Suppressor macrophage treated with lipopolysaccharide for 1 hour (primary cell): ENCODE results near the gene RGS9BP.
"Not testable (repeated sequence)": the region's sequence is repeated elsewhere in the genome, so short reads cannot be mapped to it uniquely, and the experiment has no call there.

Experiments used
- DNase-seq, 3 donors: peaks; one replicate each; pipeline ENCODE4 v3.0.0-alpha.2; 2020 to 2022

The RGS9BP gene

DNA sequence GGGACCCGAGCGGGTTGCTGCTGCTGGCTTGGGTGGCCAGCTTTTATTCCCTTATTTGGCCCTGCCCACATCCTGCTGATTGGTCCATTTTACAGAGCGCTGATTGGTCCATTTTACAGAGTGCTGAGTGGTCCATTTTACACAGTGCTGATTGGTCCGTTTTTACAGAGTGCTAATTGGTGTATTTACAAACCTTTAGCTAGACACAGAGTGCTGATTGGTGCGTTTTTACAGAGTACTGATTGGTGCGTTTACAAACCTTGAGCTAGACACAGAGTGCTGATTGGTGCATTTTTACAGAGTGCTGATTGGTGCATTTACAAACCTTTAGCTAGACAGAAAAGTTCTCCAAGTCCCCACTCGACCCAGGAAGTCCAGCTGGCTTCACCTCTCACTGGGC lies 24.5 kb downstream of the RGS9BP start:
- DNase-seq: not testable (repeated sequence)

DNA sequence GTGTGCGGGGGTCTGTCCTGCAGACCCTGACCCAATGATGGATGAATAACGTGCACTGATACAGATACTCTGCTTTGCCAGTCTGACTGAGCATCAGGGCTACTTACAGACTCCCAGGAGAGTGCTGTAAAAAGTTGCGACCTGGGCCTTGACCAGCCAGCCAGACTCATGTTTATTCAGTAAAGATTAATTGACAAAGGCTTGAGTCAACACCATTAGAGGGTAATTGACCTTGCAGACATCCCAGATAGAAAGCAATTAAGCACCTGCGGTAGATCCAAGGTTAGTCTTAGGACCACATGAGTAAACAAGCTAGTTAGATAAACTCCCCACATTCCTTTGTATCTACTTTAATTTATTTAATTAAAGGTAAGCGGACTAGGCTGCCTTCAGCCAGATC lies 26.4 kb downstream of the RGS9BP start:
- no peak for DNase-seq

- DNase-seq: not testable (repeated sequence)
Observed at GRCh38 chr19:32704006-32704405, 28.4 kb downstream of the RGS9BP start.

DNA sequence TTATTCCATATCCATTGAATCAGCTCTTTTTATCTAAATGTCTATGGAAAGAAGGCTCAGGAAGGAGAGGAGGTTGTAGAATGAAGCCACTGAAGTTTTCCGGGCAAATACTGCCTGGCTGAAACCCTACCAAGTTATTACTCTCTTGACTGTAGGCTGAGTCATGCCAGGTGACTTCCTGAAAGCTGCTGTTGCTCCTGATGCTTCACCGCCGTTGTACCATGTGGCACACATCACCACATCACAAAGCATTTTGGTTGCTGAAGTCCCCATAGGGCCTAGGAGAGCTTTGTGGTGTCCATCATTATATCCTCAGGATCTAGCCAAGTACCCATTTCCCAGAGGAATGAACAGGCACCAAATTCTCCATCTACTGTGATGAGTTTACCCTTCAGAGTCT lies 32.8 kb downstream of the RGS9BP start:
- DNase-seq: no peak

- no peak for DNase-seq
Observed at GRCh38 chr19:32709032-32709431, 33.4 kb downstream of the RGS9BP start.

GRCh38 chr19:32711747-32712146 lies 36.1 kb downstream of the RGS9BP start:
- no peak for DNase-seq

- not testable (repeated sequence) for DNase-seq
Observed at GRCh38 chr19:32716203-32716602, 40.6 kb downstream of the RGS9BP start.

DNA sequence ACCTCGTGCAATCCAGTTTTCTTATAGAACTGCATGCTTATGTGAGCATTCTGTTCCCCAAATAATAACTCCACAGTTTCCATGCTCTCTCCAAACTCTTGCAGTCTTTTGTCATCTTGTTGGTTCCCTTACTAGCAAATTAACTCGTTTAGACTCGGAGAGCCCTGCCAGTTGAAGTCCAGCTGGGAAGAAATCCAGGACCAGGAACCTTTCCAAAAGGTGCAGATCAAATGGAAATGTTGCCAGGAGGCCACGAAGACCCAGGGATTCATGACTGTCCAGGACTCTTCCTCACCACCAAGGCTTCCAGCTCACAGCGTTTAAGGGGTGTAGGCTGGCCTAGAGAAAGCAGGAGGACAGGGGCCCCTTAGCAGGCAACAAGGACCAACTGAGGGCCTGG lies 41.8 kb downstream of the RGS9BP start:
- DNase-seq: no peak

GRCh38 chr19:32718286-32718685 lies 42.6 kb downstream of the RGS9BP start:
- DNase-seq: no peak

- DNase-seq: no peak
Observed at GRCh38 chr19:32719611-32720059, 44.0 kb downstream of the RGS9BP start, which contains the start of gene TDRD12. TSS of gene TDRD12 (plus strand) at chr19:32719767. CDS start at chr19:32720073, 306 bp downstream.

DNA sequence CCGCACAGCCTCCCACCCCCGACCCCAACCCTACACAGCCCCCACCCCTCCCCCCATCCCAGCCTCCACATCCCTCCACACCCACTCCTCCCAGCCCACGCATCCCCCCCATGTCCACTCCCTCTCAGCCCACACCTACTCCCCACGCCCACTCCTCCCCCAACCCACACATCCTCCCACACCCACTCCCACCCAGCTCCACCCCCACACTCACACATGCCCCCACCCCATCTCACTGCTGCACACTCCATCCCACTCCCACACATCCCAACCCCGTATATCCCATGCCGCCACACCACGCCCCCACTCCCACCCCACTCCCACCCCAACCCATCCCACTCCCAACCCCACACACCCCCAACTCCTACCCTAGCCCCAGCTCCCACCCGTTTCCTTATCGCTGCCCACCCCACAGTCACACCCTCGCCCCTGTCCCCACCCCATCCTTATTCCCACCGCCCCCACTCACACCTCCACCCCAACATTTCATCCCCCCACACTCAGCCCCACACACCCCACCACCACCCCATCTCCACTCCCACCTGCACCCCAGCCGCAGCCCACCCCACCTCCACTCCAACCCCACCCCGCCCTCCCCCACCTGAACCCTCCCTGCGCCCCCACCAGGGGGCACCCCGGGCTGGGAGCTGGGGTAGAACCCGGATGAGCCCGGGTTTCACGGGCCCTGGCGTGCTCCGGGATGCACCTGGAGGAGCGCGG lies 44.7 kb downstream of the RGS9BP start:
- no peak for DNase-seq

DNA sequence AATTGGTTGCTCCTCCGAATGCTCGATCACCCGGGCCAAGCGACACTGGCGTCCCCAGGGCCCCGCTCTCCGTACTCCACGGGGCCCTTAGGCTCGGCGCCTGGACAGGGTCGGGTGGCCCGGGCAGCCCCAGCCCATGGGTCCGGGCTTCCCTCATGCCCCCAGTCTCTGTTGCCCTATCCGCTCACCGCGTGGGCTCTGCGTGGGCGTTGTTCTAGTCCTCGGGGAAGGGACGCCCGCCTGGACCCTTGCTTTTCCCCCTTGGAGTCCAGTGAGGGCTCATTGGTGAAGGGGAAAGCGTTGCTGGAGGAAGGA lies 45.2 kb downstream of the RGS9BP start:
- no peak for DNase-seq
